Raji (cell line): ENCODE results near the gene ARHGAP23.

Experiments
- POLR2A ChIP-seq: IDR thresholded peaks from 2 replicates; pipeline ENCODE4 v1.6.1; 2011; ENCODE audit warnings: low read depth, low read length, control low read depth; ENCODE audit not compliant: insufficient read depth

The ARHGAP23 gene

DNA sequence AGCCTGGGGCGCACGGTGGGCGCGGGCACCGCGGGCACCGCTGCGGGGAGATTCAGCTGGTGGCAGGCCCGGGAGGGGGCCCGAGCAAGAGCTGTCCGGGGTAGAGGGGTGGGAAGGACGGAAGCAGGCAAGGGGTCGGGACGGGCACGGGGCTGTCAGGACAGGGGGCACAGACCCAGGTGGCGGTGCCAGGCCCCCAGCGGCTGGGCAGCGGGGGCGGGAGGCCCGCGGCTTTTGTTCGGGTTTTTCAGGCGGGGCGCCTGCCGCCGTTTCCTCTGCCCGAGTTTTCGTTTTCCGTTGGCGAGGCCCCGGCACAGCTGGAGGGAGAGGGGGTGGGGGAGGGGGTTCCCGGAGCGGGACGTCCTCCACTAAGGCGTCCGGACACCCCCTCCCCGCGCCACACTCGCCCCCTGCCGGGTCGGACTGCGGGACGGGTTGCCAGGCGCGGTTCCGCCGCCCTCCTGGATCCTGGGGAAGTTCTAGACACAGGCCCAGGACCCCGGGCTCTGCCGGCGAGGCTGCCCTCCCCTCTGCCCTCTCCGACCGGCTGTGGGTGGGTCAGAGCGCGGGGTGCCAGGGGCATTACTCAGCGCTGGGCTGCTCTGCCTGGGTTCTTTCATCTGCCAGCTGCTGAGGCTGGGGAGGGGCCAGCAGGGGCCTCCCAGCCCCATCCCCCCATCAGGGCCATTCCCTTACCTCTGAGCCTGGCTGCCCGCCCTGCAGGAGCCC, 543 bp downstream of the ARHGAP23 start:
- TF ChIP-seq POLR2A: no peak

DNA sequence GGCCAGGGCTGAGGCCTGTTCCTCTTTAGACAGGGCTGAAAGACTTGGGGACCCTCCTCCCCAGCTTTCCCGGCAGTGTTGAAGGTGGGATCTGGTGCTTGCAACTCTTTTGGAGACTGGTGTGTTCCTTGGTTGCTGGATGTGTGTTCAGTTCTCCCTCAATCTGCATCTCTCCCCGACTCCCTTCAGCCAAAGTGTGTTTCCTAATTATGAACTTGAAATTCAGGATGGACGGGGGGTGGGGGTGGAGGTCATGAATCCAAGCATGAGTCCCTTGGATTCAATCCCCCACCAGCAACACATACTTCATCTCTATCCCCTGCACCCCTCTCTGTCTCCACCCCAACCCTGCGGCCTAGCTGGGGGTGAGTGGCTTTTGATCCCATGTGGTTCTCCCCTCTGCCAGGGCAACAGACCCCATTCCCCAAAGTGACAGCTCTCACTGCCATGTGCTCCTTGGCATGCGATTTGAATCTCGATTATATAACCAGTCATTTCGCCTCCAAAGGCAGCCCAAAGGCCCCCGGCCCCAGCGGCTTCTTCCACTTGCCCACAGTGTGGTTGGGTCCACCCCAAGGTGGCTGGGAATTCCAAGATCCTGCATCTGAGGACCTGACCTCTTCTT, 1.3 kb downstream of the ARHGAP23 start:
- no peak for TF ChIP-seq POLR2A

DNA sequence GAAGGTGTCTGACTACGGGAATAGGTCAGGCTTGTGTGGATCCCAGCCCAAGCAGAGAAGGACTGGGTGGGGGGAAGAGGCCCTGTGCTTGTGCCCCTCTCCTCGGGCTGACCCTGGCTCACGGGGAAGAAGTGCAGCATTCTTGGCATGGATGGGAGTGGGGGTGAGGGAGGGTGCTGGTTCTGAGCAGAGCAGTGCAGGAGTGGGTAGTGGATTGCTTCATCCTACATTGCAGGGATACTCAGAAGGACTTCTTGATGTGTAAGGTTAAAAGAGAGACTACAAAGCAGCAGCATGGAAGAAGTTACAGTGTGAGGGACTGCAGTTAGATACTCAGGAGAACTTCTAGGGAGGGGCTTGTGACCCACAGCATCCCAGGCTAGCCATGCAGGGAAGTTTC, 2.1 kb downstream of the ARHGAP23 start:
- TF ChIP-seq POLR2A: no peak

DNA sequence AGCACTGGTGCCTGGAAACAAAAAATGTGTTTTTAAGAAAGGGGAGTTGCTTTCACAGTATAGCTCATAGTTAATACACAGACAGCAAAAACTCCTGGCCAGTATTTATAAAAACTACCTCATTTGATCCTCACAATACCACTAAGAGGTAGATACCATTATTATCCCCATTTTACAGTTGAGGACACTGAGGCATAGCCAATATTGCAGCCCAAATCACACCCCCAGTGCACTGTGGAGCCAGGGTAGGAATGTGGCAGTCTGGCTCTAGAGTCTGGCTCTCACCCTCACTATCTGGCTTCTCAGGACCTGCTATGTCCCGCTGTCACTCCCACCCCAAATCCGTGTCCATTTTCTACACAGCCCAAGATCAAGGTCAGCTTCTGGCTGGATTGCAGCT, 2.6 kb downstream of the ARHGAP23 start:
- no peak for TF ChIP-seq POLR2A

DNA sequence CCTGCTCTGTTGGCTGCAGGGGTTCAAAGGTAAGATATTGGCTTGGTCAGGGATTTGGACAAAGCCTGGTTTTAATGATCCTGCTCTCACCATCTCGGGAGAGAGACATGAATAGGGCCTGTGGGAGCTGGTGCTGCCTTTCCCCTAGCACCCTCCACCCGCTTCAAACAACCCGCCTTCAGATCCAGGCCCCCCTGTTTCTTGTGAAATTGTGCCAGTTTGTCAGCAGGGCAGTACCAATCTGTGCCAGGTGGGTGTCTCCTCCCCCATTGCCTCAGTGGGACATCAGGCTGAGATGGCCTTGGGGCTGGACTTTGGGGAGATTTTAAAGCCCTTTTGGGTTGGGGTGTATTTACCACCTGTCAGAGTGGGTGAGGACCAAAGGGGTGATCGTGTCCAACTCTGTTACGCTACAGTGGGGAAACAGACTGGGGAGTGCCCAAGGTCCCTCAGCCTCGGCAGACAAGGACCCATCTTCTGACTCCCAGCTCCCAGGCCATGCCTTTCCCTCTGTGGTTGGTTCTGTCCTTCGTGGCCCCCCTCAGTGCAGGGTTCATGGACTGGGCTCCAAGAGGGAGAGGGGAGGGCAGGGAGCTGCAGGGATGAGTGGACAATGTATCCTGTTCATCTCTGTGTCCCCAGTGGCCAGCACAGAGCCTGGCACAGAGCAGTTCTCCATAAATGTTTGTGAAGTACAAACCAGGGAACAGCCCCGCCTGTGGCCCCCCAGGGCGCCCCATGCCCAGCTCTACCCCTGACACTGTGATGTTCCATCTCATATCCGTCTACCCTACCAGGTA, 3.3 kb downstream of the ARHGAP23 start:
- TF ChIP-seq POLR2A: no peak

DNA sequence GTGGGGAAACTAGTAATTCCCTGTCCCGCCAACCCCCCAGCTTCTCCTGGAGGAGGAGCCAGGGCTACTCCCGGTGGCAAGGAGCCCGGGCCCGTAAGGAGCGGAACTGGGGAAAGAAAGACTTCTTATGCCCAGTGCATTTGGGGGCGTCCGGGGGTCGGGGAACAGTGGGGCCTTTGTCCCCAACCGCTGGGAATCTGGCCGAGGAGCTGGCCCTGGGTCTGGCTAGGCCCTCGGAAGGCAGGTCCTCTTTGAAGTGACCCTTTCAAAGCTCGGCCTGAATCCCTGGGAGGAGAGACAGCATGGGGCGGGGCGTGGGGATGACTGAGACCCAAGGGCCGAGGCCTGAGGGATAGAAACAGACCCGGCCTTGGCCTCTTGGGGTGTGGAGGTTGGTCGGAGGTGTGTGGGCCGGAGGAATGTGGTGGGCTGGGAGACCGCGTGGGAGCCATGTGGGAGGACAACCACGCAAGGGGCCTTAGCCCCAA, 6.0 kb downstream of the ARHGAP23 start:
- TF ChIP-seq POLR2A: no peak

DNA sequence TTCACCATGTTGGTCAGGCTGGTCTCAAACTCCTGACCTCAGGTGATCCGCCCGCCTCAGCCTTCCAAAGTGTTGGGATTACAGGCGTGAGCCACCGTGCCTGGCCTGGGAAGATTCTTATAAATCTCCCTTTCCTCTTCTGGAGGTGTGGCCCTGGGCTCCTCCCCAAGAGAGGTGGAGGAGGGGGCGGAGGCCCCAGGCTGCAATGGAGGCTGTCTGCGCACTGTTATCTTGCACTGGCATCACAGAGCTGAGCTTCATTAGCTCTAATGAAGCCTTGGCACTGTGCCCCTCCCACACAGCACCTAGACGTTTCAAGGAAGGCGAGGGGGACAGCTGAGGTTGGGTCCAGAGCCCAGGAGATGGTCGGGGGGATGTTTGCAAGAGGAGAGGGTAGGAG, 7.5 kb downstream of the ARHGAP23 start:
- no peak for TF ChIP-seq POLR2A

DNA sequence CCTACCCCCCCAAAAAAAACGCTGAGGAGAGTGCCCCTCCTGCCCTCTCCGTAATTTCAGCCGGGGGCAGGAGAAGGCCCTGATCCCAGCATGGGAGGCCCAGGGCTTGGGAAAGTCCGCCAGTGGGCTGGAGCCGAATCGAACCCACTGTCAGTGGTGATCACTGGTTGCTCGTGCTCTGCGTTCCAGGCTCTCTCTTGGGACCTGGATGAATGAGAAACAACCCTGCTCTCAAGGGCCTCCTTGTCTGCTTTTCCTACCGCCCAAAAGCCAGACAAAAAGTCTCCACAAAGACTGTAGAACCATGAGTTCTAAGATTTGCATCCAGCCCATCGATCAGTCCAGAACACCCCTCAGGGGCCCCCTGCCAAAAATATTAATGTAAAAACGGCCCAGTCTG, 8.1 kb downstream of the ARHGAP23 start:
- no peak for TF ChIP-seq POLR2A

DNA sequence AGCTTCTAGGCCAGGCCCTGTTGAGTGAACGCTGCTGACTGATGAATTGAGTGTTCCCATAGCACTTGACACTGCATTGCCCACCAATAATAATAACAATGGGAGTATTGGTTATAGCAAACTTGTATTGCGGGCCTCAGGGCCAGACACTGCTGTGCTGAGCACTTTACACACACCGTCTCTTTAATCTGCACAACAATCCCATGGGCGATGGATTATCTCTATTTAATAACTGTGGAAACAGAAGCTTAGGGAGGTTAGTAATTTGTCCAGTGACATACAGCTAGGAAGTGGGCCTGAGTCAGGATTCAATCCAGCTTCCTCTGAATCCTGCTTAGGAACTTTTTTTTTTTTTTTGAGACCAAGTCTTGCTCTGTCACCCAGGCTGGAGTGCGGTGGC, 11.2 kb downstream of the ARHGAP23 start:
- TF ChIP-seq POLR2A: no peak

DNA sequence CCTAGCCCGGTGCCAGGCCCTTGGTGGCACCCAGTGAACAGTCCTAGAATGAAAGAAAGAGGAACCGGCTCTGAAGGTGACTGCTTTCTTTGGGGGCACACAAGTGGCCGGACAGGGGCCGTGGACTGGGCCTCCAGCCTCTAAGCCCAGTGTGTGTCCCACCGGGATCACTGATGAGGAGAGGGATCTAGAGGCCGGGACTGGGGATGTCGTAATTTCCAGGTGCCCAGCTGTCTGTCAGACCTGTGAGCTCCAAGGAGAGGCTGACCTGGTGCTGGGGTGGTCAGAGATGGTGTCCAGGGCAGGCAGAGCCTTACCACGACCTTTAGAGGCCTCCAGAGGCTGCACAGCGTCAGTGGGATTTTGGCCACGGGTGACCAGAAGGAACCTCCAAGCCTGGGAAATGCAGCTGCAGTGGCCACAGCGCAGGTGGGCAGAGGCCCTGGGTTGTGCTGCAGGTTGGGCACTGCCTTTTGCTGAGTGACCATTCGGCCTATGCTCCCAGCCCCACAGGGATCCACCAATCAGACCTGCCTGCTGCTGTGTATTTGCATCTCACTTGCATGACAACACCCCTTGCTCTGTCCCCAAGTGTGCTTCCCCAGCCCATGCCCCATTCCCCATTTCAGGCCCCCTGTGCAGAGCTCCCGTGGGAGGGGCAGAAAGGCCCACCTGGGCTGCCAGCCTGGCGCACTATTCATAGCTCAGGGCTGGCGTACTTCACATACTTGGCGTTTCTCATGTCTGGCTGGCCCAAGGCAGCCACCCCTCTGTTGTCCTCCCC, 12.5 kb downstream of the ARHGAP23 start:
- no peak for TF ChIP-seq POLR2A

DNA sequence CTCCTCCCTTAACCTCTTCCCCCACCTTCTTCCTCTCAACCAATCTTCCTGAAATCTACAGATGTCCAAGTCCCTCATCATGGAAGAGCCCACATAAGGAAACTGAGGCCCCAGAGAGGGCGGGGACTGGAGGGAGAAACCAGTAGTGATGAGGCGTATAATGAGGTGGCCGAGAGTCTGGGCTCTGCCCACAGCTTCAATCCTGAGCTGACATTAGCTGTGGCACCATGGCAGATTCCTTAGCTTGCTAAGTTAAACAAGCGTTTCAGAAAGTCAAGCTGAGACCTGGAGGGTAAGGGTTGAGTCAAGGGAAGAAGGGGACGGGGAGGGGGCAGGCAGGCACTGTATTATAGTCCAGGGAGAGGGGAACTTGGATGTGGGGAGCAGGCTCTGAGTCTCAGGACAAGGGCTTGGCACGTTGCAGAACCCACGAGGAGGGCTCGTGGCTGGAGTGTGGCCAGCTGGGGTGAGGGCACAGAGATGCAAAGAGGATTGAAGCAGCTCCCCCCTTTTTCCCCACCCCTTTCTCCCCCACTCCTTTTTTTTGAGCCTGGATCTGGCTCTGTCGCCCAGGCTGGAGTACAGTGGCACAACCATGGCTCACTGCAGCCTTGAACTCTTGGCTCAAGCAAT, 13.3 kb downstream of the ARHGAP23 start:
- no peak for TF ChIP-seq POLR2A

DNA sequence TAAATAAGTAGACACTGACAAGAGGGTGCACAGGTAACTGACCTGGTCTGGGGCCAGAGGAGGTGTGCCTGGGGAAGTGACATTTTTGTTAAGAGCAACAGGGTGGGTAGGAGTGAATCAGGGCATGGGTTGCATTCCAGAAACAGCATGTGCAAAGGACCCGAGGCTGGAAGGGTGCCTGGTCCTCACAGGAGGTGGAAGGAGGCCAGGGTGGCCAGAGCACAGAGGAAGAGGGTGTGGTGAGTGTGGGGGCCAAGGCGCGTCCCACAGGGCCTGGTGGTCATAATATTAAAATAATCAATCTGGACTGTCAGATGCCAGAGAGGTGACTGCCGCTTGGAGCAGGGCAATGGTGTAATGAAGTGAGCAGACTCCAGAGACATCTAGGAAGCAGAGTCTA, 14.3 kb downstream of the ARHGAP23 start:
- TF ChIP-seq POLR2A: no peak

DNA sequence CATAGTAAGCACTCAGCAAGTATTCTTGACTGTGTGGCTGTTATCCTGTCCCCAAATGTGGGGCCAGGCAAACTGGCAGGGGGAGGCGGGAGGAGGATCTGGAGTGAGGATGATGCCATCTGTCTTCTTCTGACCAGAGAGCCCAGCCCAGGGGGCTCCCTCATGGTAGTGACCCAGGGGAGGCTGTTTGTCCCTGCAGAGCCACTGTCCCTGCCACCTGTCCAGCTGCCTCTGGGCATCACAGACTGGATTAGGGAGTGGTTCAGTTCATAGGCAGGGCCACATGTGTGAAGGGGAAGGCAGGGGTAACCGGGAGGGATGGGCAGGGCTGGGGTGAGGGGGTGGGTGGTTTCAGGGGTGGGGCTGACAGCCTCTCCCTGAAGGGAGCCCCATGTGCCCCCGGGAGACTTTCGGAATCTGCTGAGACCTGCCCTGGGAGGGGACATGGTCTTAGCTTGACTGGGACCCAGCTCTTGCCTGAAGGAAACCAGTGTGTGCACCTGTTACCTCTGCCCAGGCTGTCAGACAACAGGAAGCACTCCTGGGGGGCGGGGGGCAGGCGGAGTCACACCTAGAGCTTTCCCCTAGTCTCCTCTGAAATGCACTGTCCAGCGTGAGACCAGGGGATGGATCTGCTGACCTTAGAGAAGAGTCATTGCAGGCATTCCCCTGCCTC, 15.2 kb downstream of the ARHGAP23 start:
- no peak for TF ChIP-seq POLR2A

DNA sequence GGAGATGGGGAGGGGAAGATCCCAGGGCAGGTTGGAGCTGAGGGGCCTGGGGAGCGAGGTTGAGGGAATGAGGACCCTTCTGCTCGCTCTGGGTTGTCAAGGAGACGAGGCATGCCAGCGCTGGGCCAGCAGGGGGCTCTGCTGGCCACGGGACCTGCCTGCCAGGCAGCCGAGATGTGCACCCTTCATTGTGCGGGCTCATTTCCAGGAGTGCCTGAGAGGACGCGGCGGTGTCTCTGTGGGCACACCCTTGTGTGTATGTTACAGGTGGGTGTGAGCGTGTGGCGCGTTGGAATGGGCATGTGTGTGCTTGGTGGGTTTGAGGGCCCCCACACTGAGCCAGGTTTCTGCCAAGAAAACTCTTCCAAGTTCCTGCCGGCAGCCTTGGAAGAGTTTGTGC, 15.9 kb downstream of the ARHGAP23 start:
- TF ChIP-seq POLR2A: no peak
